Muscle of arm (tissue), 12 donors: ENCODE results near the gene TAF6. TPM values are rescaled to one million over a fixed set of nuclear protein-coding genes. Genes with fewer than 3 reads are reported as not detected.

ENCODE experiments used
- DNase-seq: peaks from one replicate; pipeline ENCODE4 v3.0.0-alpha.2; 2013
- polyA plus RNA-seq, 12 donors: library from polyadenylated mRNA; unstranded; fragments of 120-200 nt; gene quantifications; one replicate each; pipeline ENCODE4 v1.2.1, GENCODE V29; 2013; ENCODE audit not compliant: insufficient read length in 12 of 12

Gene TAF6
- polyA plus RNA-seq, 12 donors = 30.6 to 46.7 (median 35.1) TPM; not detected in 1

- DNase-seq = no peak
These were observed 43.7 kb downstream of the TAF6 start for GRCh38 chr7:100075418-100075817.

GRCh38 chr7:100074841-100075240 lies 44.3 kb downstream of the TAF6 start:
- no peak for DNase-seq

GRCh38 chr7:100072462-100072861 lies 46.7 kb downstream of the TAF6 start:
- DNase-seq = no peak

GRCh38 chr7:100071018-100071723 lies 48.0 kb downstream of the TAF6 start:
- no peak for DNase-seq

- DNase-seq = no peak
These were observed 49.2 kb downstream of the TAF6 start for GRCh38 chr7:100069991-100070390.

- no peak for DNase-seq
These were observed 52.2 kb downstream of the TAF6 start for GRCh38 chr7:100066953-100067352.

- no peak for DNase-seq
These were observed 53.5 kb downstream of the TAF6 start for GRCh38 chr7:100065452-100066186.

- no peak for DNase-seq
These were observed 55.0 kb downstream of the TAF6 start for GRCh38 chr7:100064162-100064561.

GRCh38 chr7:100063376-100063775 lies 55.8 kb downstream of the TAF6 start:
- DNase-seq = no peak

GRCh38 chr7:100061518-100062193 lies 57.5 kb downstream of the TAF6 start:
- DNase-seq = no peak

- DNase-seq = no peak
These were observed 59.9 kb downstream of the TAF6 start for GRCh38 chr7:100059251-100059739.

Other genes starting within 250 kb of the TAF6 start
- gene OR2AE1, start 242.3 kb downstream of the TAF6 start, polyA plus RNA-seq = under 1 TPM in 1 of 12 donors, not detected in 11; 0.23 TPM
- 10 to 100 TPM in 11 of 12 donors, not detected in 1; 14.4 to 24.5 (median 16.4) TPM for gene TRIM4, start 199.8 kb downstream of the TAF6 start, polyA plus RNA-seq
- gene GJC3, start 189.7 kb downstream of the TAF6 start, polyA plus RNA-seq = under 1 TPM in 10 of 12 donors, not detected in 2; 0.18 to 0.70 (median 0.38) TPM
- gene AZGP1, start 143.3 kb downstream of the TAF6 start, polyA plus RNA-seq = 1 to 10 TPM in 2 of 12 donors, under 1 TPM in 7, not detected in 3; 0.57 to 1.6 (median 0.69) TPM
- gene ZKSCAN1, start 103.8 kb downstream of the TAF6 start, polyA plus RNA-seq = 10 to 100 TPM; 24.6 to 64.8 (median 33.1) TPM
- 10 to 100 TPM in 11 of 12 donors, not detected in 1; 13.2 to 17.9 (median 15.2) TPM for gene ZSCAN21, start 69.6 kb downstream of the TAF6 start, polyA plus RNA-seq
- 10 to 100 TPM in 11 of 12 donors, not detected in 1; 19.9 to 34.7 (median 27.9) TPM for gene ZNF3, start 37.6 kb downstream of the TAF6 start, polyA plus RNA-seq
- gene COPS6, start 30.4 kb downstream of the TAF6 start, polyA plus RNA-seq = 100 to 1,000 TPM in 2 of 12 donors, 10 to 100 TPM in 9, not detected in 1; 81.5 to 222 (median 91.3) TPM
- gene MCM7, start 18.0 kb downstream of the TAF6 start, polyA plus RNA-seq = 10 to 100 TPM in 11 of 12 donors, not detected in 1; 55.3 to 95.5 (median 71.4) TPM
- gene AP4M1, start 17.7 kb downstream of the TAF6 start, polyA plus RNA-seq = 10 to 100 TPM in 11 of 12 donors, not detected in 1; 13.9 to 25.7 (median 22.2) TPM
- gene CNPY4, start 276 bp upstream of the TAF6 start, polyA plus RNA-seq = 10 to 100 TPM in 11 of 12 donors, not detected in 1; 28.6 to 50.9 (median 38.8) TPM
- 1 to 10 TPM in 3 of 12 donors, under 1 TPM in 7, not detected in 2; 0.37 to 1.8 (median 0.76) TPM for gene MBLAC1, start 7.6 kb upstream of the TAF6 start, polyA plus RNA-seq
- gene LAMTOR4, start 29.6 kb upstream of the TAF6 start, polyA plus RNA-seq = 100 to 1,000 TPM in 1 of 12 donors, 10 to 100 TPM in 10, not detected in 1; 51.2 to 100 (median 59.3) TPM
- 10 to 100 TPM in 5 of 12 donors, 1 to 10 TPM in 6, not detected in 1; 7.1 to 20.3 (median 9.6) TPM for gene TRAPPC14, start 39.4 kb upstream of the TAF6 start, polyA plus RNA-seq
- gene GAL3ST4, start 49.3 kb upstream of the TAF6 start, polyA plus RNA-seq = 10 to 100 TPM in 7 of 12 donors, 1 to 10 TPM in 4, not detected in 1; 8.0 to 23.3 (median 10.7) TPM
- 10 to 100 TPM in 1 of 12 donors, 1 to 10 TPM in 10, not detected in 1; 4.0 to 13.7 (median 6.0) TPM for gene GPC2, start 58.0 kb upstream of the TAF6 start, polyA plus RNA-seq
- gene STAG3, start 58.6 kb upstream of the TAF6 start, polyA plus RNA-seq = 10 to 100 TPM in 9 of 12 donors, 1 to 10 TPM in 2, not detected in 1; 7.3 to 36.0 (median 18.6) TPM
- gene PVRIG, start 100.6 kb upstream of the TAF6 start, polyA plus RNA-seq = 10 to 100 TPM in 2 of 12 donors, 1 to 10 TPM in 8, not detected in 2; 1.3 to 12.0 (median 6.4) TPM
- gene SPDYE3, start 188.3 kb upstream of the TAF6 start, polyA plus RNA-seq = 1 to 10 TPM in 10 of 12 donors, not detected in 2; 5.4 to 8.7 (median 6.4) TPM
- gene PILRB, start 238.8 kb upstream of the TAF6 start, polyA plus RNA-seq = 10 to 100 TPM in 10 of 12 donors, 1 to 10 TPM in 1, not detected in 1; 9.9 to 55.1 (median 19.1) TPM